Activated gamma-delta T cell (primary cell): ENCODE data around the gene TMED1.
"Not testable (repeated sequence)": the region's sequence is repeated elsewhere in the genome, so short reads cannot be mapped to it uniquely, and the experiment has no call there.

Experiments
- DNase-seq: peaks from one replicate; lab custom pipeline; 2025; lab: John Stamatoyannopoulos, UW
- total RNA-seq, 2 donors: gene quantifications; one replicate each; lab custom pipeline; 2026; lab: John Stamatoyannopoulos, UW

Gene TMED1, protein sequence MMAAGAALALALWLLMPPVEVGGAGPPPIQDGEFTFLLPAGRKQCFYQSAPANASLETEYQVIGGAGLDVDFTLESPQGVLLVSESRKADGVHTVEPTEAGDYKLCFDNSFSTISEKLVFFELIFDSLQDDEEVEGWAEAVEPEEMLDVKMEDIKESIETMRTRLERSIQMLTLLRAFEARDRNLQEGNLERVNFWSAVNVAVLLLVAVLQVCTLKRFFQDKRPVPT
- total RNA-seq = 9.3 to 11.1 reads per million in 2 donors

DNA sequence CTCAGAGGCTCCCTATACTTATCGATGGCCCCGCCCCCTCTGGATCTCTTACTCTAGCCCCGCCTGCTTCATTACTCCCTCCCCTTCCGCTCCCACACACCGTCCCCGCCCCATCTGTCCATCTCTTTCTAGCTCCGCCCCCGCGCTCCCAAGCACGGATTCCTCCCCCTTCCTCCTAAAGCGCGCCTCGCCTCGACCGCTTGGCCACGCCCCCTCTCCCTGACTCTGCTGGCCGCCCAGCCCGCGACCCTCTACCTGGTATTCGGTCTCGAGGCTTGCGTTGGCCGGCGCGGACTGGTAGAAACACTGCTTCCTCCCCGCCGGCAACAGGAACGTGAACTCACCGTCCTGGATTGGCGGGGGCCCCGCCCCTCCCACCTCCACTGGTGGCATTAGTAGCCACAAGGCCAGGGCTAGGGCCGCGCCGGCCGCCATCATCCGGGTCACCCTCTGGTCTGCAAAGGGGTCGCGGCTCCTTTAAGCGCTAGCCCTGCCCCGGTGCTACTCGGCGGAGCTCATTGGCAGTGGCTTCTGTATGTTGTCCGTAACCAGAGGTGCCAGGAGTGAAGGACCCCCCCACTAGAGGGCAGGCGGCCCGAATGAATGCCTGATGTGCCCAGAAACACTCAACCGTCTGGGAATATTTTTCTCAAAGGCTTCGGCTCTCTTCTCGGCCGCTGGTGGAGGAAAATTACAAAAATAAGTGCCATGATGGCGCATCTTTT lies at the start of gene TMED1:
TSS of gene TMED1 (minus strand) at position 459 of the 725 bp plus-strand sequence. CDS start at position 438, 21 bp downstream.
- DNase-seq = peak; percentile 68

GRCh38 chr19:10885201-10886169 lies 49.5 kb upstream of the TMED1 start:
- no peak for DNase-seq

- no peak for DNase-seq
Measured at GRCh38 chr19:10884274-10884673, 48.3 kb upstream of the TMED1 start.

- DNase-seq = no peak
Measured at GRCh38 chr19:10882108-10882457, 46.1 kb upstream of the TMED1 start.

DNA sequence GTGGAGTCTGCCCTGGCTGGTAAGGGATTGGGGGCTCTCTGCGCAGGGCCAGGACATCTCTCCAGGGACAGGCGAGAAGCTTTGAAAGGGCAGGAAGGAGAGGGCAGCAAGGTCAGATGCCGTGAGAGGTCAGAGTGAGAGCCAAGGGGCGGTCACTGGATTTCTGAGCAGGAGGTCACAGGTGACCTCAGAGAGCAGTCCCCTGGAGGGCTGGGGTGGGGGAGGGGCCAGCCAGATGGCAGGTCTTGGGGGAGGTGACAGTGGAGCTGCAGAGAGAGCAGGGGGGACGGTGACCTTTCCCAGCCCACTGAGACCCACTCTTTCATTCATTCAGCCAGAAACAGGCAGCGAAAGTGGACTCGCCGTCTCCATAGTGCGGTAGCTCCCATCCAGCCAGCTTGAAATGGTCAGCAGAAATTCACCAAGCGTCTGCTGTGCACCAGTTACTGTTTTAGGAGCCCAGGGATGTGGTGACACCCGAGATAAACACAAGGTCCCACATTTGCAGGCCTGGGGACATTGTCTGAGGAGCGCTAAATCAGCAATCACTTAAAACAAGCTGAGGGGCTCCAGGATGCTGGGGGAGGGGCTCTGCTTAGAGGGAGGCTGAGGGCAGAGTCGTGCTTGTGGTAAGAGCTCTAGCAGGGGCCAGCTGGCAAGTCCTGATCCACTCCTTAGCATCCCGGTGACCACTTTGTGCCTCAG lies 45.5 kb upstream of the TMED1 start:
- no peak for DNase-seq

GRCh38 chr19:10878253-10878652 lies 42.2 kb upstream of the TMED1 start:
- DNase-seq = no peak

DNA sequence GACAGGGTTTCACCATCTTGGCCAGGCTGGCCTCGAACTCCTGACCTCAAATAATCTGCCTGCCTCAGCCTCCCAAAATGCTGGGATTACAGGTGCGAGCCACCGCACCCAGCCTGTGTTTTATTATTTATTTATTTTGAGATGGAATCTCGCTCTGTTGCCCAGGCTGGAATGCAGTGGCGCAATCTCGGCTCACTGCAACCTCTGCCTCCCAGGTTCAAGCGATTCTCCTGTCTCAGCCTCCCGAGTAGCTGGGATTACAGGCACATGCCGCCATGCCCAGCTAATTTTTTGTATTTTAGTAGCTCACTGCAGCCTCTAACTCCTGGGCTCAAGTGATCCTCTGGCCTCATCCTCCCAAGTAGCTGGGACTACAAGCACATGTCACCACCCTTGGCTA lies 41.6 kb upstream of the TMED1 start:
- not testable (repeated sequence) for DNase-seq

DNA sequence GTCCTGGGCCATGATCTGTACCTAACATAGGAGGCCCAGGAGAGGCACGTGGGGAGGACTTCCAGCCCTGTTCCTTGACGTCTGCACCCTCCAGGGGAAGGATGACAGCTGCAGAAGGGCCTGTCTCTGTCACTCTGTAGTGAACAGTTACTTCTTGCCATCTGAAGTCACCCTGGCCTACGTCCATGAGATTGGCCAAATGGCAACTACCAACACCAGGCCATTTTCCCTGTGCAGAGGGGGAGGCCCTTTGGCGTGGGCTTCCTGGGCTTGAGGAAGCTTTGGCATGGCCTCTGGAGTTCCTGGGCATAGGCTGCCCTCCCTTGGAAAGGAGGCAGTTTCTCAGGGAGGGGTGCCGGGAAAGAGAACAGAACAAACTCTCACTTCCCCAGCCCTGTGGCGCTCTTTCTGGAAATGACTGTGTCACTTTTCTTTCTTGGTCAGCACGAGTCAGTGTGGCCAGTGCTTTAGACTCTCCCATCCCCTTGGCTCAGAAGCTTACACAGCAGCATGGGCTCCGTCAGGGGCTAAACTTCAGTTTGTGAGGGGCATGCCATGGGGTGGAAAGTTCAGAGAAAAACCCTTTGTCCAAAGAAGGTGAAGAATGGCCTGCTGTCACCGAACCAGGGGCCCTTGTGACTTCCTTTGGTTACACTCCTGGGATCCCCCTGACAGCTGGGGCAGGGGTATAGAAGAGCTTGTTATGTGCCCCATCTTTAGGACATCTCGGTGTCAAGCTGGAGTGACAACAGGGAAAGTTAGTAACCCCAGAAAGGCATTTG lies 40.6 kb upstream of the TMED1 start:
- DNase-seq = no peak

DNA sequence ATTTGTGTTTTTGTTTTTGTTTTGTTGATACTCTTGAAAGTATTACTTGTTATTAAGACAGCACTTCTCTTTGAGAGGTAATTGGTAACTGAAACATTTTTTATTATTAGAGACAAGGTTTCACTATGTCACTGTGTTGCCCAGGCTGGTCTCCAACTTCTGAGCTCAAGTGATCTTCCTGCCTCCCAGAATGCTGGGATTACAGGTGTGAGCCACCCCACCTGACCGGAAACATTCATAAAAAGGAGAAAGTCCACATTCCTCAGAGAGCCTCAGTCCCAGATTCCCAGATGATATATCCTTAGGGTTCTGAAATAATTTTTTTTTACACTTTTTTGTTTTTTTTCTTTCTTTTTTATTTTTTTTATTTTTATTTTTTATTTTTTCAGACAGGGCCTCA lies 38.0 kb upstream of the TMED1 start:
- no peak for DNase-seq

- no peak for DNase-seq
Measured at GRCh38 chr19:10872546-10873107, 36.6 kb upstream of the TMED1 start.

GRCh38 chr19:10871711-10872545 lies 35.9 kb upstream of the TMED1 start:
- DNase-seq = peak; percentile 57

DNA sequence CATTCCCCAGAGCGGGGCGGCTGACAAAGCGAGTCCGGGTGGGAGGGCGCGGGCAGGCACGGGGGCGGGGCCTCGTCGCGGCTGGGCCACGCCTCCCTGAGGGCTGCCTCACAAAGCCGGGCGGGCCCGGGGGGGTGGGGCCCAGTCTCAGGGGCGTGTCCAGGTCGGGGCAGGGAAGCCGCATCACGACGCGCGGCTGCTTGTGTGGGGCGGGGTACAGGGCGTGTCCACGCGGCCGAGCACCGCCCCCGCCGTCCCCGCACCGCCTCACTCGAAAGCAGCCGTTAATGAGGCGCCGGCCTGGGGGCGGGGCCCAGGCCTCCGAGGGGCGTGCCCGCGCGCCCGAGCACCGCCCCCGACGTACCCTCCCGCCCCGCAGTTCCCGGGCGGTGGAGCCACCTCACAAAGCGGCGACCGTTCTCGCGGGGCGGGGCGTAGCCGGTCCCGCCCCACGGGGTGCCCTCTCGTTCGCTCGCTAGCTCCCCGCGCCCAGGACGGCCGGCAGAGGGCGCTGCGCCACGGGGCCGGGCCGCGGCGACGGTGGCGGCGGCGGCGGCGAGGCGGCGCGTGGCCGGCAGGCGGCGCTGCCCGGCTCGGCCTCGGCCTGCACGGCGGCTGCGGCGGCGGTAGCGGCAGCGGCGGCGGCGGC lies 35.1 kb upstream of the TMED1 start, which contains the start of gene CARM1:
TSS of gene CARM1 (plus strand) at position 599 of the 649 bp plus-strand sequence. CDS start 150 bp downstream, outside the sequence.
- peak; percentile 100 for DNase-seq

GRCh38 chr19:10870501-10870954 lies 34.5 kb upstream of the TMED1 start:
- DNase-seq = no peak

GRCh38 chr19:10869872-10870311 lies 33.9 kb upstream of the TMED1 start:
- DNase-seq = not testable (repeated sequence)

DNA sequence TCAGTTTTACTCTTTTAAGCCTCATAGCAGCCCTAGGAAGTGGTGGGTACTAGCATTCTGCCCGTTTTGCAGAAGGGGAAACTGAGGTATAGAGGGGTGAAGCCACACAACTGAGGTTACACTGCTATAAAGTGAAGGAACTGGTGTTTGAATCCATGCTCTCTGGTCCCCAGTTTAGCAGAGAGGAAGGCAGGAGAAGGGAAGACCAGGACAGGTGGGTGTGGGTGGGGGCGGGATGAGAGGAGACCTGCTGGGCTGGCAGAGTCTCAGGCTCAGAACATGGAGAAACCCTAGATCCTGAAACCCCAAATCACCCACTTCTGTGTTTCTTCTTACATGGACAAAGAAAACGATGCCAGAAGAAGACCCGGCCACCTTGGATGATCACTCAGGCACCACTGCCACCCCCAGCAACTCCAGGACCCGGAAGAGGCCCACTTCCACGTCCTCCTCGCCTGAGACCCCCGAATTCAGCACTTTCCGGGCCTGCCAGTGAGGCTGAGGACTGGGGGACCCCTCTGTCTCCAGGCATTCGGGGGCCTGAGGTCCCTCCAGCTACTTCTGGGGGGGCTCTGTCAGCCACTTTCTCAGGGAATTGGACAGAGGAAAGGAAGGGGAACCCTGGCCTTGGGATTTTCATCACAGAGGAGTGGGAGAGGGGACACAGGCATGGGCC lies 33.0 kb upstream of the TMED1 start:
- no peak for DNase-seq

- DNase-seq = no peak
Measured at GRCh38 chr19:10866495-10866894, 30.5 kb upstream of the TMED1 start.

GRCh38 chr19:10864538-10864899 lies 28.5 kb upstream of the TMED1 start:
- DNase-seq = no peak

DNA sequence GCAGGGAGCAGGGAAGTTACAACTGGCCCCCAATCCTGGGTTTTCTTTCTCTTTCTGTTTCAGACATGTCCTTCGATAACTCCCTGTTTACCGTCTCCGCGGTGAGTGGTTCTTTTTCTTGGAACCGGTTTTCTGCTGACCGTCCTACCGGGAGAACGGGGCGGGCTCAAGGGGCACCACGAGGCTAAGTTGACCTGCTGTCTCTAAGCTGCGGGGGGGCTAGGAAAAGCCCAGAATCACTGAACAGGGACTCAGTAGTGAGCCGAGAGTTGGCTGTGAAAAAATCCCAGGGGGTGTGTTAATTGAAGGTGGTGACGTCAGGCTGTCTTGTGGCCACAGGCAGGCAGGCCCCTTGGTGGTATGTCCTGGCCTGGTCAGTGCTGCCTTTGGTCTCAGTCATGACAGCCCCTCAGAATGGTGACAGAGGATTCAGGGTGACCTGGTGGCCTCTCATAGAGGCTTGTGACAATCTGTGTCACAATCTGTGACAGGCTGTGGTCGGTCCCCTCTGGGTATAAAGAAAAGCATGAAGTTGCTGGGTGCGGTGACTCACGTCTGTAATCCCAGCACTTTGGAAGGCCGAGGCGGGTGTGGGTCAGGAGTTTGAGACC lies 27.2 kb upstream of the TMED1 start:
- no peak for DNase-seq
